Mesendoderm (in vitro differentiated cells): Measurements from ENCODE around the gene SPOCK3. TPM values are rescaled to one million over a fixed set of nuclear protein-coding genes. Genes with fewer than 3 reads are reported as not detected.

Experiments
- DNase-seq: peaks from one replicate; pipeline ENCODE4 v3.0.0; 2013
- H2AK5ac ChIP-seq: 2 replicates; pipeline ENCODE4 v1.6.1; 2013; ENCODE audit warnings: low read length, inconsistent platforms
- H2BK120ac ChIP-seq: 2 replicates; pipeline ENCODE4 v1.6.1; 2013; ENCODE audit warnings: low read depth, mild to moderate bottlenecking, low read length, moderate library complexity, mixed read lengths
- H2BK15ac ChIP-seq: replicated peaks from 2 replicates; pipeline ENCODE4 v1.6.1; 2013; ENCODE audit warnings: low read depth, mild to moderate bottlenecking, moderate library complexity
- H2BK5ac ChIP-seq: 2 replicates; pipeline ENCODE4 v1.6.1; 2013; ENCODE audit warnings: low read length, inconsistent platforms
- H3K18ac ChIP-seq: 2 replicates; pipeline ENCODE4 v1.6.1; 2013; ENCODE audit warnings: mild to moderate bottlenecking, low read length, mixed read lengths
- H3K23ac ChIP-seq: one replicate; pipeline ENCODE4 v1.6.1; 2013; ENCODE audit warnings: low read length
- H3K27ac ChIP-seq: 2 replicates; pipeline ENCODE4 v1.5.1; 2013; ENCODE audit warnings: low read depth, mild to moderate bottlenecking, inconsistent platforms, low read length, moderate library complexity
- H3K27me3 ChIP-seq: 2 replicates; pipeline ENCODE4 v1.6.1; 2013; ENCODE audit warnings: low read length, control low read depth, mild to moderate bottlenecking, inconsistent platforms; ENCODE audit not compliant: insufficient read depth, poor library complexity
- H3K36me3 ChIP-seq: 2 replicates; pipeline ENCODE4 v1.6.1; 2013; ENCODE audit warnings: low read length, inconsistent platforms; ENCODE audit not compliant: control insufficient read depth, insufficient read depth
- H3K4ac ChIP-seq: one replicate; pipeline ENCODE4 v1.6.1; 2013; ENCODE audit warnings: low read depth, mild to moderate bottlenecking, low read length, moderate library complexity
- H3K4me1 ChIP-seq: 2 replicates; pipeline ENCODE4 v1.6.1; 2013; ENCODE audit warnings: low read depth, low read length, inconsistent platforms; ENCODE audit not compliant: control insufficient read depth
- H3K4me2 ChIP-seq: 2 replicates; pipeline ENCODE4 v1.6.1; 2013; ENCODE audit warnings: low read length
- H3K4me3 ChIP-seq: 2 replicates; pipeline ENCODE4 v1.5.1; 2013; ENCODE audit warnings: mild to moderate bottlenecking, low read length
- H3K56ac ChIP-seq: one replicate; pipeline ENCODE4 v1.6.1; 2013; ENCODE audit warnings: low read length
- H3K79me1 ChIP-seq: 2 replicates; pipeline ENCODE4 v1.6.1; 2013; ENCODE audit warnings: low read length, inconsistent platforms
- H3K79me2 ChIP-seq: 2 replicates; pipeline ENCODE4 v1.6.1; 2013; ENCODE audit warnings: mild to moderate bottlenecking, low read length; ENCODE audit not compliant: control insufficient read depth, insufficient read depth
- H3K9ac ChIP-seq: 2 replicates; pipeline ENCODE4 v1.6.1; 2013; ENCODE audit warnings: low read length, inconsistent platforms
- H4K5ac ChIP-seq: one replicate; pipeline ENCODE4 v1.6.1; 2013; ENCODE audit warnings: low read length
- H4K8ac ChIP-seq: one replicate; pipeline ENCODE4 v1.6.1; 2013; ENCODE audit warnings: low read depth, mild to moderate bottlenecking, control low read depth, low read length, moderate library complexity
- WGBS: extraction: QIAGEN DNeasy Blood & Tissue Kit; methylation state at CpG from one replicate; pipeline ENCODE4 v1.1.7; 2013; ENCODE audit warnings: low lambda C conversion rate, missing lambda C conversion rate; ENCODE audit not compliant: insufficient coverage; ENCODE audit errors: extremely low coverage; 5-methylcytosine and 5-hydroxymethylcytosine counted together
- small RNA-seq: library from polyadenylated mRNA; stranded (forward); fragments of <200 nt; extraction: miRNeasy Mini kit (QIAGEN cat#:217004); gene quantifications from one replicate; pipeline ENCODE3, GENCODE V24; 2013; ENCODE audit not compliant: insufficient read depth

The SPOCK3 gene

GRCh38 chr4:166688835-166689234 is 545.5 kb downstream of the SPOCK3 start:
- no peak overlapping the region for H2BK15ac ChIP-seq
- H3K4me1 ChIP-seq: no peaks in the 10 kb centered on the region
- DNase-seq: no peak
- no peak overlapping the region for H3K56ac ChIP-seq
- no peak overlapping the region for H3K9ac ChIP-seq
- no peaks in the 10 kb centered on the region for H3K27me3 ChIP-seq
- H3K79me2 ChIP-seq: no peaks in the 10 kb centered on the region
- H3K23ac ChIP-seq: no peak overlapping the region
- H2AK5ac ChIP-seq: no peak overlapping the region
- no peak overlapping the region for H3K4me2 ChIP-seq
- no peaks in the 10 kb centered on the region for H3K79me1 ChIP-seq
- no peak overlapping the region for H3K4me3 ChIP-seq
- no peak overlapping the region for H2BK120ac ChIP-seq
- no peak overlapping the region for H3K4ac ChIP-seq
- no peak overlapping the region for H3K27ac ChIP-seq
- no peak overlapping the region for H4K8ac ChIP-seq
- H3K18ac ChIP-seq: no peak overlapping the region
- no peaks in the 10 kb centered on the region for H3K36me3 ChIP-seq
- no CpG with 5 or more reads among the region's 2 CpGs for WGBS
- no peak overlapping the region for H4K5ac ChIP-seq
- H2BK5ac ChIP-seq: no peak overlapping the region

- Histone ChIP-seq H2BK15ac (no peak overlapping the region), H3K36me3 (no peaks in the 10 kb centered on the region), H3K18ac (no peak overlapping the region), H3K79me2 (no peaks in the 10 kb centered on the region), H3K4ac (no peak overlapping the region), H3K56ac (no peak overlapping the region), H3K79me1 (no peaks in the 10 kb centered on the region), H3K4me2 (no peak overlapping the region), H4K5ac (no peak overlapping the region), H3K27ac (no peak overlapping the region), H3K4me1 (no peaks in the 10 kb centered on the region), H3K9ac (no peak overlapping the region), H2BK5ac (no peak overlapping the region), H2BK120ac (no peak overlapping the region), H2AK5ac (no peak overlapping the region), H4K8ac (no peak overlapping the region), H3K27me3 (no peaks in the 10 kb centered on the region), H3K4me3 (no peak overlapping the region), H3K23ac (no peak overlapping the region)
- no CpG with 5 or more reads among the region's 1 CpG for WGBS
- DNase-seq: no peak
Observed at GRCh38 chr4:166687828-166688227, 546.5 kb downstream of the SPOCK3 start.

Small RNAs within 50 kb of the gene (small RNA-seq; reads per million reads assigned to genes)
- gene RNA5SP171: not detected
